Upper lobe of left lung (tissue), 6 donors: ENCODE measurements around the gene SSB. TPM values are rescaled to one million over a fixed set of nuclear protein-coding genes. Genes with fewer than 3 reads are reported as not detected.

Experiments
- ATAC-seq, 2 donors: fragments of 200-7000 bp; cut with Tn5 transposase; one replicate each; pipeline ENCODE4 v1.9.1; 2022; ENCODE audit warnings: mild to moderate bottlenecking in 2 of 2, moderate library complexity in 2 of 2; ENCODE audit not compliant: low FRiP score in 2 of 2
- DNase-seq, 2 donors: peaks; one replicate each; pipeline ENCODE4 v3.0.0-alpha.2; 2019 to 2020
- H3K27ac ChIP-seq, 4 donors: fragments of 200-600 bp; sonication (generic); one replicate each; pipeline ENCODE4 v1.5.1; 2016 to 2019
- H3K27me3 ChIP-seq, 4 donors: fragments of 200-600 bp; sonication (generic); one replicate each; pipeline ENCODE4 v1.5.1; 2017 to 2019
- H3K36me3 ChIP-seq, 4 donors: fragments of 200-600 bp; sonication (generic); one replicate each; pipeline ENCODE4 v1.5.1; 2016 to 2019
- H3K4me1 ChIP-seq, 4 donors: fragments of 200-600 bp; sonication (generic); one replicate each; pipeline ENCODE4 v1.5.1; 2018 to 2019
- H3K4me3 ChIP-seq, 4 donors: fragments of 200-600 bp; sonication (generic); one replicate each; pipeline ENCODE4 v1.5.1; 2017 to 2019; ENCODE audit warnings: mild to moderate bottlenecking in 2 of 4, moderate library complexity in 1 of 4
- H3K9me3 ChIP-seq, 4 donors: fragments of 200-600 bp; sonication (generic); one replicate each; pipeline ENCODE4 v1.5.1; 2018 to 2019
- CTCF ChIP-seq, 6 experiments: fragments of 450-650 bp in 4 of 6; fragments of 200-600 bp in 2 of 6; sonication (generic) in 2 of 6; IDR thresholded peaks; one replicate each; pipeline ENCODE4 v1.5.1; 2016 to 2019; ENCODE audit warnings: antibody characterized with exemption in 6 of 6
- EP300 ChIP-seq, 4 donors: sonication (generic); formaldehyde crosslinking; IDR thresholded peaks; one replicate each; pipeline ENCODE4 v1.5.1; 2017; ENCODE audit warnings: antibody characterized with exemption in 4 of 4, control low read depth in 2 of 4
- POLR2A ChIP-seq, 4 donors: fragments of 450-650 bp; IDR thresholded peaks; one replicate each; pipeline ENCODE4 v1.5.1; 2016 to 2017; ENCODE audit warnings: antibody characterized with exemption in 4 of 4, mild to moderate bottlenecking in 2 of 4
- POLR2AphosphoS5 ChIP-seq, 2 donors: sonication (generic); formaldehyde crosslinking; IDR thresholded peaks; one replicate each; pipeline ENCODE4 v1.5.1; 2017; ENCODE audit warnings: antibody characterized with exemption in 2 of 2
- WGBS, 2 donors: methylation state at CpG; one replicate each; pipeline ENCODE4 v1.1.5; 2017 to 2018; 5-methylcytosine and 5-hydroxymethylcytosine counted together
- total RNA-seq, 6 donors: library from RNA; depleted of rRNA in 4 of 6; stranded (reverse); fragments of >200 nt in 4 of 6; gene quantifications; one replicate each; pipeline versions ENCODE4 v1.1.0 to v1.2.1, GENCODE V29; 2016 to 2021
- donor health status: DM: no; HTN: no; CAD: no; lungs with moderate emphysema.
- donor health status: DM: no; HTN: yes; CAD: no; lungs with severe emphysema.

SSB gene
- total RNA-seq, 6 donors from 2014 or later: 29.3 to 111 (median 55.7) TPM

- WGBS, 2 donors: 87 to 89% methylated on average over 6 of the region's 6 CpGs
- peaks cover 0 to 13% (median 5%) of the 10 kb centered on the region in 4 donors for H3K27me3 ChIP-seq
- no peak overlapping the region for H3K27ac ChIP-seq
- DNase-seq (no peak), ATAC-seq (no peak)
- TF ChIP-seq CTCF (IDR thresholded peaks at IDR 0.05) (no peak), EP300 (IDR thresholded peaks at IDR 0.05) (no peak), POLR2AphosphoS5 (IDR thresholded peaks at IDR 0.05) (no peak), POLR2A (IDR thresholded peaks at IDR 0.05) (no peak)
- no peaks in the 10 kb centered on the region for H3K36me3 ChIP-seq
- H3K4me1 ChIP-seq: peaks cover 5 to 20% (median 13%) of the 10 kb centered on the region in 4 donors
- H3K9me3 ChIP-seq: no peaks in the 10 kb centered on the region
- no peak overlapping the region for H3K4me3 ChIP-seq
Measured at GRCh38 chr2:169765523-169765922, 33.1 kb upstream of the SSB start.

- H3K4me3 ChIP-seq: no peak overlapping the region
- H3K4me1 ChIP-seq: peaks cover 5 to 20% (median 13%) of the 10 kb centered on the region in 4 donors
- TF ChIP-seq POLR2A (IDR thresholded peaks at IDR 0.05): no peak
- TF ChIP-seq CTCF (IDR thresholded peaks at IDR 0.05): peak; percentile 45 to 69 (median 58)
- TF ChIP-seq EP300 (IDR thresholded peaks at IDR 0.05): no peak
- no peak for TF ChIP-seq POLR2AphosphoS5 (IDR thresholded peaks at IDR 0.05)
- ATAC-seq (peak; percentile 57 to 76), DNase-seq (peak in 1 of 2 donors; percentile 36)
- H3K27me3 ChIP-seq: peaks cover 0 to 13% (median 5%) of the 10 kb centered on the region in 4 donors
- no peaks in the 10 kb centered on the region for H3K36me3 ChIP-seq
- H3K9me3 ChIP-seq: no peaks in the 10 kb centered on the region
- 19 to 31% methylated on average over 12 of the region's 12 CpGs for WGBS, 2 donors
- H3K27ac ChIP-seq: no peak overlapping the region
Measured at GRCh38 chr2:169767243-169767888, 31.3 kb upstream of the SSB start.

GRCh38 chr2:169768262-169768995, 30.2 kb upstream of the SSB start:
- DNase-seq: peak in 1 of 2 donors; percentile 87

GRCh38 chr2:169771021-169771420, 27.6 kb upstream of the SSB start:
- no peaks in the 10 kb centered on the region for H3K36me3 ChIP-seq
- DNase-seq: no peak
- no peak for ATAC-seq
- WGBS, 2 donors: 70 to 72% methylated on average over 5 of the region's 5 CpGs
- peaks cover 5 to 20% (median 13%) of the 10 kb centered on the region in 4 donors for H3K4me1 ChIP-seq
- no peaks in the 10 kb centered on the region for H3K9me3 ChIP-seq
- no peak overlapping the region for H3K27ac ChIP-seq
- H3K27me3 ChIP-seq: peaks cover 0 to 13% (median 5%) of the 10 kb centered on the region in 4 donors
- TF ChIP-seq POLR2AphosphoS5 (IDR thresholded peaks at IDR 0.05) (no peak), CTCF (IDR thresholded peaks at IDR 0.05) (no peak), POLR2A (IDR thresholded peaks at IDR 0.05) (no peak), EP300 (IDR thresholded peaks at IDR 0.05) (no peak)
- no peak overlapping the region for H3K4me3 ChIP-seq

More at GRCh38 chr2:169768262-169768995, 30.2 kb upstream of the SSB start:
- Histone ChIP-seq H3K27me3 (peaks cover 0 to 13% (median 5%) of the 10 kb centered on the region in 4 donors), H3K4me1 (peaks cover 5 to 20% (median 13%) of the 10 kb centered on the region in 4 donors), H3K36me3 (no peaks in the 10 kb centered on the region), H3K27ac (peak overlapping the region in 1 of 4 donors; percentile 28), H3K4me3 (peak overlapping the region in 3 of 4 donors; percentile 25 to 49 (median 44)), H3K9me3 (no peaks in the 10 kb centered on the region)
- WGBS, 2 donors: 53 to 56% methylated on average over 9 to 47 of the region's 72 CpGs
- ATAC-seq: peak; percentile 43 to 55
- TF ChIP-seq CTCF (IDR thresholded peaks at IDR 0.05): no peak
- TF ChIP-seq EP300 (IDR thresholded peaks at IDR 0.05): no peak
- no peak for TF ChIP-seq POLR2A (IDR thresholded peaks at IDR 0.05)
- TF ChIP-seq POLR2AphosphoS5 (IDR thresholded peaks at IDR 0.05): no peak
